ENCODE data around the gene FBXL13. TPM values are rescaled to one million over a fixed set of nuclear protein-coding genes. Genes with fewer than 3 reads are reported as not detected.
"Not testable (repeated sequence)": the region's sequence is repeated elsewhere in the genome, so short reads cannot be mapped to it uniquely, and the experiment has no call there.

FBXL13 gene
- total RNA-seq, 1 donor from 2014 or later: 4.0 TPM

DNA sequence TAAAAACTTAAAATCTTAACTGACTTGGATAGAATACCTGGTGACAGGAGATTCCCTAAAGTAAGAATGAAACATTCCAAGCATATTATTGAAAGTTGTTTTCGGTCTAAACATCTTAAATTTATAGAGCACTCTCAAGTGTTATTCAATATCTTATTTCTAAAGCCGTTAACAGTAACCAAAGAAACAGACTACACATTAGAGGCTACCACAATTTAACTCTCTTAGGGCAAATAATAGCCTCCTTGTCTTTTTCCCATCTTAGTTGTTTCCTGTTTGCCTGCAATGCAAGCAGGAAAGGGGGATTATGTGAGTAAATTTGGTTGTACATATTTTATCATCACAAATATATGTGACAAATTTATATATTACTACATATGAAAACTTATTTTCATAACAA, 42.9 kb upstream of the FBXL13 start:
- TF ChIP-seq, protein P1, sequence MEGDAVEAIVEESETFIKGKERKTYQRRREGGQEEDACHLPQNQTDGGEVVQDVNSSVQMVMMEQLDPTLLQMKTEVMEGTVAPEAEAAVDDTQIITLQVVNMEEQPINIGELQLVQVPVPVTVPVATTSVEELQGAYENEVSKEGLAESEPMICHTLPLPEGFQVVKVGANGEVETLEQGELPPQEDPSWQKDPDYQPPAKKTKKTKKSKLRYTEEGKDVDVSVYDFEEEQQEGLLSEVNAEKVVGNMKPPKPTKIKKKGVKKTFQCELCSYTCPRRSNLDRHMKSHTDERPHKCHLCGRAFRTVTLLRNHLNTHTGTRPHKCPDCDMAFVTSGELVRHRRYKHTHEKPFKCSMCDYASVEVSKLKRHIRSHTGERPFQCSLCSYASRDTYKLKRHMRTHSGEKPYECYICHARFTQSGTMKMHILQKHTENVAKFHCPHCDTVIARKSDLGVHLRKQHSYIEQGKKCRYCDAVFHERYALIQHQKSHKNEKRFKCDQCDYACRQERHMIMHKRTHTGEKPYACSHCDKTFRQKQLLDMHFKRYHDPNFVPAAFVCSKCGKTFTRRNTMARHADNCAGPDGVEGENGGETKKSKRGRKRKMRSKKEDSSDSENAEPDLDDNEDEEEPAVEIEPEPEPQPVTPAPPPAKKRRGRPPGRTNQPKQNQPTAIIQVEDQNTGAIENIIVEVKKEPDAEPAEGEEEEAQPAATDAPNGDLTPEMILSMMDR (conservative IDR thresholded peaks at IDR 0.05): no peak
- H3K4me3 Mint-ChIP-seq: no peak overlapping the region
- no peak overlapping the region for H3K27ac Mint-ChIP-seq
- peaks cover 10% of the 10 kb centered on the region for H3K4me1 Mint-ChIP-seq (ENCODE audit: unreplicated experiment)
- peaks cover 31% of the 10 kb centered on the region for H3K36me3 Mint-ChIP-seq
- H3K27me3 Mint-ChIP-seq: no peaks in the 10 kb centered on the region
- no peaks in the 10 kb centered on the region for H3K9me3 Mint-ChIP-seq
- DNase-seq (ENCODE audit: extremely low spot score, unreplicated experiment): no peak

DNA sequence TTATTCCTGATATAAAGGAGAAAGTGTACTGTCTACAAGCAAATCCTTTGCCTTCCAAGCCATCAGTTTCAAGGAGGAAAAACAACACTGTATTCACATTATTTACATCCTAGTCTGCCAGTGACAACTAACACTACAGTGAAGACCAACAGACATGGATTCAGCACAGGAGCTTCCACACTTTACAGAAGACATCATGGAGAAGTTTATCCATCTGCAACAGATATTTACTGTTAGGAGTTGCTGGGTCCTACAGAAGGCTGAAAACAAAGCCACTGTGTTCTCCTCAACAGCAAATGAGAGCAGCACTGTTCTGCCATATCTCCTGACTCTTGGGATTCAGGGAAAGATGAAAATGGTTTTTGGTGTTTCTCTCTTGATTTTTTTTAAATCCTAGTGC, 42.4 kb upstream of the FBXL13 start:
- DNase-seq (ENCODE audit: extremely low spot score, unreplicated experiment): no peak
- Mint-ChIP-seq H3K27ac (no peak overlapping the region), H3K27me3 (no peaks in the 10 kb centered on the region), H3K36me3 (peaks cover 32% of the 10 kb centered on the region), H3K4me3 (no peak overlapping the region), H3K4me1 (ENCODE audit: unreplicated experiment) (peaks cover 10% of the 10 kb centered on the region), H3K9me3 (no peaks in the 10 kb centered on the region)
- TF ChIP-seq, protein P1 (conservative IDR thresholded peaks at IDR 0.05): no peak

DNA sequence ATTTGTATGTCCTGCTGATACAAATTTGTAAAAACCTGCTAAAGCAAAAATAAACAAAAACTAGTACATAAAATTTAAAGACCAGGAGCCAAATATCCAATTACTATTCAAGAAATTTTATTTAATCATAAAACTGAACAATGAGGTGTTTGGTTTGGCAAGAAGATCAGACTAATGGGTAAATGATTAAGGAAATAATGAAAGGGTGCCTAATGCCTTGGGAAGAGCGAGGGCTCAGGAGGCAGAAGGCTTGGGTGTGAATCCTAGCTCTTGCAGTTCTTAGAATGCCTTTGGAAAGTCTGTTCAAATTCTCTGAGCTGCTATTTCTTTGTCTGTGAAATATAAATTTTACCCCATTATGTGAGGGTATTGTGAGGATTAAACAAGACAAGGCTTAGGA, 41.9 kb upstream of the FBXL13 start:
- Mint-ChIP-seq H3K27me3 (no peaks in the 10 kb centered on the region), H3K27ac (no peak overlapping the region), H3K4me3 (no peak overlapping the region), H3K36me3 (peaks cover 32% of the 10 kb centered on the region), H3K9me3 (no peaks in the 10 kb centered on the region), H3K4me1 (ENCODE audit: unreplicated experiment) (peaks cover 10% of the 10 kb centered on the region)
- DNase-seq (ENCODE audit: extremely low spot score, unreplicated experiment): no peak
- TF ChIP-seq, protein P1 (conservative IDR thresholded peaks at IDR 0.05): no peak

DNA sequence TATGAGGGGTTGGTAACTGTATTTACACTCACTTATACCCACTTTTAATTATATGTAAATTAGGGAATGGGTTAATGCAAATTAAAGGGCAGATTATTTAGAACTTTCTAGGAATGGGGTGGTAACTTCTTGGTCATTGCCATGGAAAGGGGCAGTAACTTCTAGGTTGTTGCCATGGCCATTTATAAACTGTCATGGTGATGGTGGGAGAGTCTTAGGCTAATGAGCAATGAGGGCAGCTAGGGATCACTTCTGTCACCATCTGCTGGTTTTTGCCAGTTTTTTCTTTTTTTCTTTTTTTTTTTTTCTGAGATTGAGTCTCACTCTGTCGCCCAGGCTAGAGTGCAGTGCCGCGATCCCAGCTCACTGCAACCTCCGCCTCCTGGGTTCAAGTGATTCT, 41.2 kb upstream of the FBXL13 start:
- H3K9me3 Mint-ChIP-seq: no peaks in the 10 kb centered on the region
- no peaks in the 10 kb centered on the region for H3K27me3 Mint-ChIP-seq
- H3K4me3 Mint-ChIP-seq: no peak overlapping the region
- no peak overlapping the region for H3K27ac Mint-ChIP-seq
- TF ChIP-seq, protein P1 (conservative IDR thresholded peaks at IDR 0.05): no peak
- DNase-seq (ENCODE audit: extremely low spot score, unreplicated experiment): no peak
- peaks cover 38% of the 10 kb centered on the region for H3K36me3 Mint-ChIP-seq
- peaks cover 10% of the 10 kb centered on the region for H3K4me1 Mint-ChIP-seq (ENCODE audit: unreplicated experiment)

DNA sequence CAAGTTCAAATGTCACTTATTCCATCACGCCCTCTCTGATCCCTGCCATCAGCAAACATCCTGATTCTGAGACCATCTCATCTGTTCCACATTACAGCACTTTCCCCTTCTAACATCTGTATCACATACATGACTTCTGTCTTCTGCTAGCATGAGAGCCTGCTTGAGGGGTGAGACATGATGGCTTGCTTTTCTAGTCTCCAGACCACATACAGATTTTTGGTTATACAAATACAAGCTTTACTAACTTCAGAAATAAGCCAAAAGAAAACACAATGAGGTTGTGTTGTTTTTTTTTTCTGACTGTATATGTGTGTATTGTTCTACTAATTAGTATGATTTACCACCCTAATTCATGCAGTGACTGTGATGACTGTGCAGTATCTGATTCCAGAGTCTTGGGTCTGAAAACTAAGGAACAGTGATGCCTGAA, 40.0 kb upstream of the FBXL13 start:
- Mint-ChIP-seq H3K9me3 (no peaks in the 10 kb centered on the region), H3K27ac (no peak overlapping the region)
- TF ChIP-seq, protein P1 (conservative IDR thresholded peaks at IDR 0.05): no peak

DNA sequence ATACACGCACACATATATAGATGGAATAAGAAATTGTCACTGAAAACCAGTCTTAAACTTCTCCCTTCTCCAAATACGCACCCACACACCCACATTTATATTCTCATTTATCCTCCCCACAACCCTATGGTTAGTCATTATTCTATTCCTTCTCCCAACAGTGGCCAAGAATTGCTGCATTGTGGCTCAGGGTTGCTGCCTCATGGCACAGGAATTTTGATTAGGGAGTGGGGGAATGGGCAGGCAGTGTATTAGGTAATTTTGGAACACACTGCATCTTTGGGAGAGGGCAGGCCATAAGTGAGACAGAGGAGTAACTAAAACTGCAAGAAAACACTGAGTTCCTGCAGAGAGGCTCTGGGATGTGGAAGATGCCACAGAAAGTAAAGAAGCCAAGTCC, 38.6 kb upstream of the FBXL13 start:
- H3K36me3 Mint-ChIP-seq: peaks cover 49% of the 10 kb centered on the region
- no peak for DNase-seq (ENCODE audit: extremely low spot score, unreplicated experiment)
- H3K27me3 Mint-ChIP-seq: no peaks in the 10 kb centered on the region
- H3K27ac Mint-ChIP-seq: no peak overlapping the region
- TF ChIP-seq, protein P1 (conservative IDR thresholded peaks at IDR 0.05): no peak
- H3K4me3 Mint-ChIP-seq: no peak overlapping the region
- H3K4me1 Mint-ChIP-seq (ENCODE audit: unreplicated experiment): peaks cover 5% of the 10 kb centered on the region
- H3K9me3 Mint-ChIP-seq: no peaks in the 10 kb centered on the region

More for the DNA sequence above, 40.0 kb upstream of the FBXL13 start:
- H3K4me3 Mint-ChIP-seq: no peak overlapping the region
- H3K36me3 Mint-ChIP-seq: peaks cover 41% of the 10 kb centered on the region
- peaks cover 5% of the 10 kb centered on the region for H3K4me1 Mint-ChIP-seq (ENCODE audit: unreplicated experiment)
- no peak for DNase-seq (ENCODE audit: extremely low spot score, unreplicated experiment)
- no peaks in the 10 kb centered on the region for H3K27me3 Mint-ChIP-seq

DNA sequence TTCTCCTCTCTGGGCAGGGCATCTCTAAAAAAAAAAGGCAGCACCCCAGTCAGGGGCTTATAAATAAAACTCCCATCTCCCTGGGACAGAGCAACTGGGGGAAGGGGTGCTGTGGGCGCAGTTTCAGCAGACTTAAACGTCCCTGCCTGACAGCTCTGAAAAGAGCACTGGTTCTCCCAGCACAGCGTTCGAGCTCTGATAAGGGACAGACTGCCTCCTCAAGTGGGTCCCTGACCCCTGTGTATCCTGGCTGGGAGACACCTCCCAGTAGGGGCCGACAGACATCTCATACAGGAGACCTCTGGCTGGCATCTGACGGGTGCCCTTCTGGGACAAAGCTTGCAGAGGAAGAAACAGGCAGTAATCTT, 32.1 kb upstream of the FBXL13 start:
- H3K36me3 Mint-ChIP-seq: peaks cover 43% of the 10 kb centered on the region
- H3K9me3 Mint-ChIP-seq; H3K27me3 Mint-ChIP-seq; H3K27ac Mint-ChIP-seq; DNase-seq (ENCODE audit: extremely low spot score, unreplicated experiment): not testable (repeated sequence)
- peak overlapping the region; percentile 35 for H3K4me3 Mint-ChIP-seq
- H3K4me1 Mint-ChIP-seq (ENCODE audit: unreplicated experiment): peaks cover 20% of the 10 kb centered on the region

Data from type B pancreatic cell (in vitro differentiated cells).